Measurements from ENCODE around the gene POLR3H.
"Not testable (repeated sequence)": the region's sequence is repeated elsewhere in the genome, so short reads cannot be mapped to it uniquely, and the experiment has no call there.

Gene POLR3H

DNA sequence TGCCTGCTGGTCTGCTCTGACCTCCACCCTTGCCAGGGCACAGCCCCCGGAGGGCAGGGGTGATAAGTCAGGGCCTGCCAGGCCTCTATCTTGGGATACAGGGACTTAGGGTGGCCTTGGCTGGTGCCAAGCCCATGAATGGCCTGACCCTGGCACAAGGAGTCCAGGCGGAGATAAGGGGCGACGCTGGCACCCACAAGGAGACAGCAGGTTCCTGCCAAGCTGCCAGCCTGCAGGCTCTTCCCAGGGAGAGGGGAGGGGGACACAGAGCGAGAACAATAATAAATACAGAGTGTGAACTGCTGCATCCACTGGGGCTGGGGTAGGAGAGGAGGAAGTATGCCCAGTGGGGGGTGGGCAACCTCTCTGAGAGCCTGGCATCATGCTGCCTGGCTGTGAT lies 17.5 kb upstream of the POLR3H start:
- Mint-ChIP-seq H3K9me3 (no peaks in the 10 kb centered on the region), H3K27ac (peak overlapping the region; percentile 85 to 94 (median 90)), H3K4me1 (peaks cover 59% of the 10 kb centered on the region), H3K4me3 (peak overlapping the region; percentile 80 to 93 (median 87)), H3K36me3 (ENCODE audit: low read depth) (no peaks in the 10 kb centered on the region), H3K27me3 (ENCODE audit: low read depth) (no peaks in the 10 kb centered on the region)
- TF ChIP-seq, protein P1, sequence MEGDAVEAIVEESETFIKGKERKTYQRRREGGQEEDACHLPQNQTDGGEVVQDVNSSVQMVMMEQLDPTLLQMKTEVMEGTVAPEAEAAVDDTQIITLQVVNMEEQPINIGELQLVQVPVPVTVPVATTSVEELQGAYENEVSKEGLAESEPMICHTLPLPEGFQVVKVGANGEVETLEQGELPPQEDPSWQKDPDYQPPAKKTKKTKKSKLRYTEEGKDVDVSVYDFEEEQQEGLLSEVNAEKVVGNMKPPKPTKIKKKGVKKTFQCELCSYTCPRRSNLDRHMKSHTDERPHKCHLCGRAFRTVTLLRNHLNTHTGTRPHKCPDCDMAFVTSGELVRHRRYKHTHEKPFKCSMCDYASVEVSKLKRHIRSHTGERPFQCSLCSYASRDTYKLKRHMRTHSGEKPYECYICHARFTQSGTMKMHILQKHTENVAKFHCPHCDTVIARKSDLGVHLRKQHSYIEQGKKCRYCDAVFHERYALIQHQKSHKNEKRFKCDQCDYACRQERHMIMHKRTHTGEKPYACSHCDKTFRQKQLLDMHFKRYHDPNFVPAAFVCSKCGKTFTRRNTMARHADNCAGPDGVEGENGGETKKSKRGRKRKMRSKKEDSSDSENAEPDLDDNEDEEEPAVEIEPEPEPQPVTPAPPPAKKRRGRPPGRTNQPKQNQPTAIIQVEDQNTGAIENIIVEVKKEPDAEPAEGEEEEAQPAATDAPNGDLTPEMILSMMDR (IDR thresholded peaks at IDR 0.05; ENCODE audit: unreplicated experiment in 3 of 3) = no peak

GRCh38 chr22:41561335-41561734 lies 17.1 kb upstream of the POLR3H start:
- Mint-ChIP-seq H3K27ac (peak overlapping the region; percentile 85 to 94 (median 90)), H3K4me3 (peak overlapping the region; percentile 80 to 93 (median 87)), H3K36me3 (ENCODE audit: low read depth) (no peaks in the 10 kb centered on the region), H3K9me3 (no peaks in the 10 kb centered on the region), H3K4me1 (peaks cover 63% of the 10 kb centered on the region), H3K27me3 (ENCODE audit: low read depth) (no peaks in the 10 kb centered on the region)
- TF ChIP-seq, protein P1 (IDR thresholded peaks at IDR 0.05; ENCODE audit: unreplicated experiment in 3 of 3) = no peak

GRCh38 chr22:41560095-41560471 lies 15.8 kb upstream of the POLR3H start:
- TF ChIP-seq, protein P1 (IDR thresholded peaks at IDR 0.05; ENCODE audit: unreplicated experiment in 3 of 3) = no peak
- H3K36me3 Mint-ChIP-seq (ENCODE audit: low read depth) = no peaks in the 10 kb centered on the region
- H3K4me3 Mint-ChIP-seq = peak overlapping the region; percentile 80 to 93 (median 87)
- H3K9me3 Mint-ChIP-seq = no peaks in the 10 kb centered on the region
- H3K4me1 Mint-ChIP-seq = peaks cover 72% of the 10 kb centered on the region
- no peaks in the 10 kb centered on the region for H3K27me3 Mint-ChIP-seq (ENCODE audit: low read depth)
- H3K27ac Mint-ChIP-seq = peak overlapping the region; percentile 85 to 94 (median 90)

- Mint-ChIP-seq H3K4me1 (peaks cover 75% of the 10 kb centered on the region), H3K27ac (peak overlapping the region; percentile 24 to 95 (median 83))
- H3K27me3 Mint-ChIP-seq (ENCODE audit: low read depth); H3K4me3 Mint-ChIP-seq; H3K36me3 Mint-ChIP-seq (ENCODE audit: low read depth); H3K9me3 Mint-ChIP-seq: not testable (repeated sequence)
Observed at GRCh38 chr22:41558241-41558630, 14.0 kb upstream of the POLR3H start.

DNA sequence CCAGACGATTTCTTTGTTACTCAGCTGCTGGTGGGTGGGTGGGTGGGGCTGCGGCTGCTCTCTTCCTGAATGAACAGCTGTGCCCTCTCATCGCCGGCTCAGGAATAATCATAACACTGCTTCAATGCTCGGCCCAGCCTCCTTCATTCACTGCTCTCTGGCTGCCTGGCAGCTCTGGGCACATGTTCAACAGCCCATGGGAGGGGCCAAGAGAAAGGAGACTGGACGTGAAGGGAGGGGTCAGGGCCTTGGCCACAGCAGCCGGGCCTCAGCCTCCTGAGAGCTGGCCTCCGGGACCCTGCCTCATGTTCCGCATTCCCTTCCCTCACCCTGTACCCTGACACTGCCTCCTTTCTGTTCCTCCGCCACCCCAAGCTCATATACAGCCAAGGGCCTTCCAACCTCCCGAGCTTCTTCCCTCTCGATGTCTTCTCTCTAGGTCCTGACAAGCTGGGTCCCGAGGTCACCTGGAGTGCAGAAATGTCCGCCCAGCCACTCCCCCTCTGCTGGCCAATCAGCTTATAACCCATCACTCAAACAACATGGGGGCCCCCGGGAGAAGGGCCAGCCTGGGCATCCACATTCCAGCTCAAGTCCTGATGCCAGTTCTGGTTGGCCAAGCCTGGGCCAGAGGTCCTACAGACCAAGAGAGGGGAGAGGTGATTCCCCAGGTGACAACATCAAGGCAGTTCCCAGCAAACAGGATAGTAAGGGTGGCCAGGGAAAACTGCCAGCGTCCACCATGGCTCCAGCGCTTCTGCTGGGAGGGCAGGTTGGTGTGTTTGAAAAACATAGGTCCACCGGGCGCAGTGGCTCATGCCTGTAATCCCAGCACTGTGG lies 13.4 kb upstream of the POLR3H start:
- H3K4me3 Mint-ChIP-seq = peak overlapping the region; percentile 18 to 59 (median 32)
- TF ChIP-seq, protein P1 (IDR thresholded peaks at IDR 0.05; ENCODE audit: unreplicated experiment in 3 of 3) = no peak
- H3K36me3 Mint-ChIP-seq (ENCODE audit: low read depth) = no peaks in the 10 kb centered on the region
- peaks cover 73% of the 10 kb centered on the region for H3K4me1 Mint-ChIP-seq
- H3K27ac Mint-ChIP-seq = peak overlapping the region; percentile 83 to 97 (median 95)
- H3K27me3 Mint-ChIP-seq (ENCODE audit: low read depth) = no peaks in the 10 kb centered on the region
- H3K9me3 Mint-ChIP-seq = no peaks in the 10 kb centered on the region

DNA sequence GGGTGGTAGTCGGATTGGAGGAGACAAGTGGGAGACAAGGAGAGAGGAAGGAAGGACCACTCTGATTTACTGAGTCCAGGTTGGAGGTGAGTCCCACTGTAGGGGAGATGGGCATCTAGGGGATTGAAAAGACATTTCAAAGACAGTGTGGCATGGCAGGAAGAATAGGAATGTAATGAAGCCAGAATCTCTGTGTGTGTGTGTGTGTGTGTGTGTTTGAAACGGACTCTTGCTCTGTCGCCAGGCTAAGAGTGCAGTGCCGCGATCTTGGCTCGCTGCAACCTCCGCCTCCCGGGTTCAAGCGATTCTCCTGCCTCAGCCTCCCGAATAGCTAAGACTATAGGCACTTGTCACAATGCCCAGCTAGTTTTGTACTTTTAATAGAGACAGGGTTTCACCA lies 12.3 kb upstream of the POLR3H start:
- no peaks in the 10 kb centered on the region for H3K9me3 Mint-ChIP-seq
- peak overlapping the region; percentile 83 to 97 (median 95) for H3K27ac Mint-ChIP-seq
- peak overlapping the region in 2 of 3 experiments; percentile 5 to 62 for H3K4me3 Mint-ChIP-seq
- H3K4me1 Mint-ChIP-seq = peaks cover 70% of the 10 kb centered on the region
- H3K27me3 Mint-ChIP-seq (ENCODE audit: low read depth) = no peaks in the 10 kb centered on the region
- no peaks in the 10 kb centered on the region for H3K36me3 Mint-ChIP-seq (ENCODE audit: low read depth)
- TF ChIP-seq, protein P1 (IDR thresholded peaks at IDR 0.05; ENCODE audit: unreplicated experiment in 3 of 3) = no peak

All from nephron (organoid).